ENCODE measurements around the gene LTB4R2.

The LTB4R2 gene

GRCh38 chr14:24355009-24355408 lies 45.1 kb downstream of the LTB4R2 start:
- no peak overlapping the region for H3K27ac ChIP-seq
- no peak for TF ChIP-seq CTCF (IDR thresholded peaks at IDR 0.05)
- H3K4me3 ChIP-seq: no peak overlapping the region
- no peak for DNase-seq (ENCODE audit: low spot score)

GRCh38 chr14:24356208-24356607 lies 46.3 kb downstream of the LTB4R2 start:
- Histone ChIP-seq H3K27ac (no peak overlapping the region), H3K4me3 (no peak overlapping the region)
- no peak for DNase-seq (ENCODE audit: low spot score)
- TF ChIP-seq CTCF (IDR thresholded peaks at IDR 0.05): no peak

- DNase-seq (ENCODE audit: low spot score): no peak
- TF ChIP-seq CTCF (IDR thresholded peaks at IDR 0.05): no peak
Observed at GRCh38 chr14:24360281-24360680, 50.3 kb downstream of the LTB4R2 start.

GRCh38 chr14:24361326-24361725 lies 51.4 kb downstream of the LTB4R2 start:
- no peak for TF ChIP-seq CTCF (IDR thresholded peaks at IDR 0.05)

More at GRCh38 chr14:24360281-24360680, 50.3 kb downstream of the LTB4R2 start:
- no peak overlapping the region for H3K27ac ChIP-seq
- H3K4me3 ChIP-seq: no peak overlapping the region

More at GRCh38 chr14:24361326-24361725, 51.4 kb downstream of the LTB4R2 start:
- no peak overlapping the region for H3K4me3 ChIP-seq
- DNase-seq (ENCODE audit: low spot score): peak; percentile 21
- H3K27ac ChIP-seq: no peak overlapping the region

Measured in coronary artery (tissue), 2 donors.